K562 (cell line): Measurements from ENCODE around the gene CFAP69. TPM values are rescaled to one million over a fixed set of nuclear protein-coding genes. Genes with fewer than 3 reads are reported as not detected.

ENCODE experiments used
- CBX1 ChIP-seq: sonication (generic); IDR thresholded peaks from 2 replicates; pipeline ENCODE4 v1.6.1; 2016; ENCODE audit warnings: antibody characterized with exemption, low read depth, mild to moderate bottlenecking
- CREM ChIP-seq: IDR thresholded peaks from 2 replicates; pipeline ENCODE4 v1.6.1; 2014; ENCODE audit warnings: antibody characterized with exemption, low read depth
- CTBP1 ChIP-seq: fragments of 450-650 bp; IDR thresholded peaks from 2 replicates; pipeline ENCODE4 v1.6.1; 2016; ENCODE audit warnings: borderline replicate concordance
- CTCF ChIP-seq, 3 experiments: IDR thresholded peaks in 2 of 3; conservative IDR thresholded peaks in 1 of 3; 2 replicates each; pipeline ENCODE4 v1.5.1; 2011 to 2012; ENCODE audit warnings: low read length in 3 of 3, mild to moderate bottlenecking in 3 of 3, control low read depth in 2 of 3, improper control_type of control experiment in 1 of 3, inconsistent platforms in 1 of 3, low read depth in 1 of 3, mixed read lengths in 1 of 3, moderate library complexity in 1 of 3; ENCODE audit not compliant: insufficient read depth in 2 of 3
- DDX20 ChIP-seq: fragments of 450-650 bp; IDR thresholded peaks from 2 replicates; pipeline ENCODE4 v1.6.1; 2016; ENCODE audit warnings: missing genetic modification characterization, low read depth, mild to moderate bottlenecking, missing compliant biosample characterization, moderate library complexity
- DLX4 ChIP-seq: fragments of 250-450 bp; sonication (Bioruptor Pico); IDR thresholded peaks from 2 replicates; pipeline ENCODE4 v1.6.1; 2021; ENCODE audit warnings: mild to moderate bottlenecking
- EHMT2 ChIP-seq: fragments of 450-650 bp; IDR thresholded peaks from 2 replicates; pipeline ENCODE4 v1.6.1; 2018; ENCODE audit warnings: antibody characterized with exemption
- ELF1 ChIP-seq: fragments of 200-800 bp; sonication (Bioruptor generic); IDR thresholded peaks from 2 replicates; pipeline ENCODE4 v1.6.1; 2016; ENCODE audit warnings: missing genetic modification characterization, missing compliant biosample characterization
- EP400 ChIP-seq: fragments of 450-650 bp; IDR thresholded peaks from 2 replicates; pipeline ENCODE4 v1.6.1; 2017; ENCODE audit warnings: antibody characterized with exemption, mild to moderate bottlenecking, moderate library complexity
- GTF2E2 ChIP-seq: fragments of 200-800 bp; sonication (Bioruptor generic); IDR thresholded peaks from 2 replicates; pipeline ENCODE4 v1.6.1; 2016; ENCODE audit warnings: missing genetic modification characterization, missing compliant biosample characterization
- GTF2F1 ChIP-seq: IDR thresholded peaks from 2 replicates; pipeline ENCODE4 v1.6.1; 2011; ENCODE audit warnings: low read depth, low read length, improper control_type of control experiment
- HDAC1 ChIP-seq, 2 experiments: fragments of 450-650 bp; IDR thresholded peaks; 2 replicates each; pipeline ENCODE4 v1.6.1; 2016 to 2017; ENCODE audit warnings: inconsistent platforms in 1 of 2, mild to moderate bottlenecking in 1 of 2, moderate library complexity in 1 of 2
- KLF13 ChIP-seq: fragments of 450-650 bp; IDR thresholded peaks from 2 replicates; pipeline ENCODE4 v1.6.1; 2016; ENCODE audit warnings: missing genetic modification characterization, low read depth, mild to moderate bottlenecking, missing compliant biosample characterization, moderate library complexity, borderline replicate concordance
- MEIS2 ChIP-seq: fragments of 450-650 bp; IDR thresholded peaks from 2 replicates; pipeline ENCODE4 v1.6.1; 2014; ENCODE audit warnings: mild to moderate bottlenecking; ENCODE audit not compliant: partially characterized antibody
- PHB ChIP-seq: fragments of 250-450 bp; sonication (Bioruptor Pico); IDR thresholded peaks from 2 replicates; pipeline ENCODE4 v1.5.0; 2021
- POLR3A ChIP-seq: IDR thresholded peaks from 2 replicates; pipeline ENCODE4 v1.6.1; 2011; ENCODE audit warnings: borderline replicate concordance, mild to moderate bottlenecking, moderate library complexity; ENCODE audit not compliant: insufficient read length, insufficient read depth; ENCODE audit errors: extremely low read depth
- RAD51 ChIP-seq: fragments of 450-650 bp; IDR thresholded peaks from 2 replicates; pipeline ENCODE4 v1.7.1; 2016; ENCODE audit warnings: low read depth, mild to moderate bottlenecking, borderline replicate concordance
- SAP30 ChIP-seq: fragments of 200-600 bp; sonication (generic); IDR thresholded peaks from 2 replicates; pipeline ENCODE4 v1.6.1; 2012; ENCODE audit warnings: borderline replicate concordance, low read depth, mild to moderate bottlenecking, moderate library complexity, low read length, control low read depth, inconsistent platforms; ENCODE audit not compliant: insufficient read depth, poor library complexity, severe bottlenecking
- SIRT6 ChIP-seq: IDR thresholded peaks from one replicate; pipeline ENCODE4 v1.6.1; 2012; ENCODE audit warnings: low read depth, mild to moderate bottlenecking, control low read depth, inconsistent platforms, low read length, moderate library complexity
- SREBF1 ChIP-seq: fragments of 150-350 bp; IDR thresholded peaks from 2 replicates; pipeline ENCODE4 v1.6.1; 2014; ENCODE audit warnings: antibody characterized with exemption, low read depth, low read length, borderline replicate concordance
- TCFL5 ChIP-seq: fragments of 250-450 bp; sonication (Bioruptor Pico); conservative IDR thresholded peaks from 2 replicates; pipeline ENCODE4 v1.6.1; 2021; ENCODE audit warnings: mild to moderate bottlenecking, moderate library complexity, matching md5 sums
- THAP7 ChIP-seq: fragments of 250-450 bp; sonication (Bioruptor Pico); IDR thresholded peaks from 2 replicates; pipeline ENCODE4 v1.5.0; 2021
- ZNF408 ChIP-seq: fragments of 250-450 bp; sonication (Bioruptor Pico); IDR thresholded peaks from 2 replicates; pipeline ENCODE4 v1.4.0; 2020; ENCODE audit warnings: low read depth, mild to moderate bottlenecking, moderate library complexity
- polyA plus RNA-seq, 8 experiments: library from polyadenylated mRNA; depleted of rRNA in 4 of 8; stranded (reverse) in 5 of 8; unstranded in 3 of 8; fragments of >200 nt; fragmentation: Nextera tagmentation in 2 of 8; fragmentation: Illumina TruSeq in 1 of 8; extraction: Ambion mirVana in 2 of 8; extraction: Trizol in 1 of 8; gene quantifications; 2 replicates each; pipeline versions ENCODE4 v1.2.1 to v1.2.3, GENCODE V29; 2011 to 2014; ENCODE audit warnings: inconsistent platforms in 1 of 8, missing spikeins in 1 of 8
- total RNA-seq, 7 experiments: library from RNA; depleted of rRNA in 6 of 7; stranded (reverse); fragments of >200 nt in 6 of 7; fragmentation: Illumina TruSeq in 2 of 7; extraction: Trizol in 2 of 7; gene quantifications; 2 replicates each; pipeline versions ENCODE4 v1.2.1 to v1.2.3, GENCODE V29; 2011 to 2021; ENCODE audit warnings: low replicate concordance in 1 of 7

The CFAP69 gene
- total and polyA plus RNA-seq, 9 of the 15 experiments (the other 6 are each of a cell fraction or from before 2014, with no cell fraction given), result 0.24 to 5.1 (median 1.7) TPM

- TF ChIP-seq EP400 (0 out of 2 replicates have a peak, but pooled peaks have one; percentile 22), RAD51 (no peak), DLX4 (CRISPR knock-in tag) (no peak), DDX20 (tag) (no peak), SAP30 (no peak), PHB (CRISPR knock-in tag) (no peak), KLF13 (tag) (0 out of 2 replicates have a peak, but pooled peaks have one; percentile 56), CTCF (IDR thresholded peaks at IDR 0.05 in 2 of 3, conservative IDR thresholded peaks at IDR 0.05 in 1 of 3; ENCODE audit: insufficient read depth in 2 of 3, low read depth in 1 of 3, low read length in 3 of 3) (peak; percentile 24 to 34 (median 26); a peak in 2 of 6 replicates), POLR3A (no peak), EHMT2 (peak; percentile 63), ELF1 (no peak), GTF2E2 (tag) (no peak), CREM (peak; percentile 70), SIRT6 (no peak), GTF2F1 (no peak), SREBF1 (no peak), CBX1 (peak; percentile 64; the same call in 1 of the 2 replicates), THAP7 (CRISPR knock-in tag) (no peak), HDAC1 (IDR thresholded peaks at IDR 0.05) (peak in 1 of 2 experiments; percentile 88; a peak in 2 of 4 replicates), CTBP1 (peak; percentile 69; the same call in 1 of the 2 replicates), TCFL5 (CRISPR knock-in tag) (no peak), ZNF408 (CRISPR knock-in tag) (no peak), MEIS2 (no peak)
These were observed at the start of gene CFAP69 (continued) for GRCh38 chr7:90244909-90245851.
